Activated CD8-positive, alpha-beta memory T cell treated with anti-CD3 and anti-CD28 coated beads for 24 hours (primary cell): ENCODE measurements around the gene TBC1D10A.

Source experiments
- DNase-seq: peaks from one replicate; pipeline ENCODE4 v3.0.0-alpha.2; 2020

Gene TBC1D10A

DNA sequence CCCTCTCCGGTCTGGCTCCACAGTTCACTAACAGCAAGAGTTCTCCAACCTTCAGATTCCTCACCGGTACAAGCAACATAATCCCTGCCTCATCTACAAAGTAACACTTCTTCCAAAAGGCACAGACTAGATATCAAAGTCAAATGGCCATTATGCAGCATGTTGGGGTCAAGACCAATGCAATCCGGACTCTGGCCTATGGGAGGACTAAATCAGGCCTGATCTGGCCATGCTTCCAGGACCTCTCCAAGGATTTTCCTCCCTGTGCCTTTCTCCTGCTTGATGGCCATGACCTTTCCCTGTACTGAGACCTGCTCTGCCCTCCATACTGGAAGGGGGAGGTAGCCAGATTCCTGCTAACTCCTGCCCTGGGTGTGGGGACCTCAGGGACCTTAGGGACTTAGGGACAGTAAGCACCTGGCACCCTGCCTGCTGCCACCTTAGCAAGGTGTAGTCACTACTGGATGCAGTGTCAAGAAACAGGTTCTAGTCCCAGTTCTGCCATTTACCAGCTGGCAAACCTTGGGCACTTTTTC lies 6.7 kb downstream of the TBC1D10A start:
- no peak for DNase-seq

GRCh38 chr22:30318799-30319419 lies 7.8 kb downstream of the TBC1D10A start:
- no peak for DNase-seq

- DNase-seq = no peak
Measured at GRCh38 chr22:30317778-30318177, 9.0 kb downstream of the TBC1D10A start.

- no peak for DNase-seq
Measured at GRCh38 chr22:30315962-30316576, 10.7 kb downstream of the TBC1D10A start.

- no peak for DNase-seq
Measured at GRCh38 chr22:30314915-30315314, 11.8 kb downstream of the TBC1D10A start.

DNA sequence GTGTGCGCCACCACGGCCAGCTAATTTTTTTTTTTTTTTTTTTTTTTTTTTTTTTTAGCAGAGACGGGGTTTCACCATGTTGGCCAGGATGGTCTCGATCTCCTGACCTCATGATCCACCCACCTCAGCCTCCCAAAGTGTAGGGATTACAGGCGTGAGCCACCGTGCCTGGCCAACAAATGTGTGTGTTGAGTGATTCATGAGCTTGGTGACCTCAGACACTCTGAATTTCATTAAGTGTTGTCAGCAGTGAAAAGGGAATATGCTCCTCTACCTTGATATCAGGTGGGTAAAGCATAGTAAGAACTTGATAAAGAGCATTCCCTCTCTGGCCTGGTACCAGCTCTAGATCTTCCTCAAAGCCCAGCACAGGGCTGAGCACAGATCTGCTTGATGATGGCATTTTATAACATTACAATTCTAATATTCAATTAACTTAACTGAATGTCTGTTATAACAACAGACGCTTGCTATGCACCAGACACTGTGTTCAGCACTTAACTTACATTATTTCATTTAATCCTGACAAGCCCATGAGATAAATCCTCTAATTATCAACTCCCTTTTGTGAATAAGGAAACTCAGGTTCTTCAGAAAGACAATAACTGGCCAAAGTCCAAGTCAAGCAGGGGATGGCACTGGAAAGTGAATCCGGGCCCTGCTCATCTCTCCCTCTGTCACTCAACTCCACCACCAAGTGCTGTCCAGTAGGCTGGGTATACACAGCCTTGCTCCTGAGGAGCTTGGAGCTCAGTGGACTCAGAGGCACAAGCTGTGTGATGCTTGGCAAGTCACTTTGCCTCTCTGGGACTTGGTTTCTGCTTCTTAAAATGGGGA lies 13.0 kb downstream of the TBC1D10A start:
- DNase-seq = no peak

- DNase-seq = no peak
Measured at GRCh38 chr22:30312053-30312452, 14.7 kb downstream of the TBC1D10A start.

GRCh38 chr22:30310881-30311771 lies 15.6 kb downstream of the TBC1D10A start:
- no peak for DNase-seq

DNA sequence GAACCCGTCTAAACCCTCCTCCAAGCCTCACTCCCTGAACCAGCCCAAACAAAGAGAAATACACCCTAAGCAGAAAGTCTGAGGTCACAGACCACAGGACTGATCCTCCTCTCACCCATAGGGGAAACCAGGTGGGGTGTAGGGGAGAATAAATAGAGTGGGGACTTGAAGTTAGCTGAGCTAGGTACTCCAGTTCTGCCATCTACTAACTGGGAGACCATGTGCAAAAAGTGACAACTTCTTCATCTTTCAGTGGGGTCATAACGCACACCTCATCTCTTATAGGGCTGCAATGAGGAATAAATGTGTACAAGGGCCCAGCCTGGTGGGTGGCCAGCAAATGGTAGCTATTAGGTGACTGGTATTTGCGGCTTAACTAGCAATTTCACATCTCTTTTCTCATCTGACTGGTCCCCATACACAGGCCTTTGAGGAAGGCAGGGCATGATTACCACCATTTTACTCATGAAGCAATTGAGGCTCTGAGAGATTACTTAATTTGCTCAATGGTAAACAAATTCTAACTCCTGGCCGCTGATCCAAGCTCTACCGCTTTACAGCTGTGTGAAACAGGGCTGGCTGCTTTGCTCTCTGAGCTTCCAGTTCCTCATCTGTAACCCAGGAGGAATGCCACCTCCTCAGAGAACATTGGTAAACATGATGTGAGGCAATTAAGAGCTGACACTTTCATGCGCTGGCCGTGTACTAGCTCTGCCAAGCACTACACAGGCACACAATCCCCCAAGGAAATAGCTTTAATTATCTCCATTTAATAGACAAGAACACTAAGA lies 16.6 kb downstream of the TBC1D10A start:
- DNase-seq = no peak

GRCh38 chr22:30308518-30309230 lies 18.1 kb downstream of the TBC1D10A start:
- no peak for DNase-seq

DNA sequence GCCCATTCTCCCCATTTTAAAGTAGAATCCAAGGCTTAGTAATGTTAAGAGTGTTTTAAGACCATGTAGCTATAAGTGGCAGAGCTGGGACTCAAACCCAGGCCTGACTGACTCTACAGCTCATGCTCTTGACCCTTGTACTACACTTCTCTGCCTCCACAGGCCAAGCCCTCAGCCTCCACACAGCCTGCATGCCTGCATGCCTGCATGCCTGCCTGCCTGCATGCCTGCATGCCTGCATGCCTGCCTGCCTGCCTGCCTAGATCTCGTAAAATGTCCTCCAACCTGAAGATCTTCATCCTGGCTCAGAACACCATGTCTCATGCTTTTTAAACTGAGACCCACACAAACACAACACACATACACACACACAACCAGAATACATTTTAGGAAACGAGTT lies 18.6 kb downstream of the TBC1D10A start:
- no peak for DNase-seq

- DNase-seq = no peak
Measured at GRCh38 chr22:30307041-30307574, 19.6 kb downstream of the TBC1D10A start.

GRCh38 chr22:30306627-30307011 lies 20.1 kb downstream of the TBC1D10A start:
- DNase-seq = no peak

DNA sequence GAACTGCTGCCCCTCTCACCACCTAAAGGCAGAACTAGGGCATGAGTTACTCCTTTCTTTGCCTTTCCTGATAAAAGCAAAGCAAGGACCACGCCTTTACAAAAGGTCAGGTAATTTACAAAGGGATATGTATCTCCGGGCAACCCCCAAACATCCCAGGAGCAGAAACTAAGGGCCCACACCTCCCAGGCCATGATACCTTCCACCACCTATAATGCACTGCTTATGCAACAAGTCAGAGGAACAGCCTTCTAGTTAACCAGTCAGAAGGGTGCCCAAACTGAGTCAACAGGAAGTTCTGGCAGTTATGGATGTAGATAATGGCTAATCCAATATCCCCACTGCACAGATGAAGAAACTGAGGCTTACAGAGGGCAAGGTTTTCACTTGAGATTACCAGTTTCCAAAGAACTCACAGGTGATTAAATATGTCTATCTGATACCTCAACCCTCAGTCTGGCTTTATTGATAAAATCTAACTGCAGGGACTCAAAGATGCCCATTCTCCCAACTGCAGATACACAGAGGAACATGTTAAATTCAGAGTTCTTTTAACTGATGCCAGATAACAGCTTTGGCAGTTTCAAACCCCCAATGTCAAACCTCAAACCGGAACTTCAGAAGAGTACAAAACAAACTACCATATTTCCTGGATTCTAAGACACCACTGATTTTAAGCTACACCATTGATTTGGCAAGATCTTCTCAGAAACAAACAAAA lies 20.7 kb downstream of the TBC1D10A start:
- DNase-seq = no peak

DNA sequence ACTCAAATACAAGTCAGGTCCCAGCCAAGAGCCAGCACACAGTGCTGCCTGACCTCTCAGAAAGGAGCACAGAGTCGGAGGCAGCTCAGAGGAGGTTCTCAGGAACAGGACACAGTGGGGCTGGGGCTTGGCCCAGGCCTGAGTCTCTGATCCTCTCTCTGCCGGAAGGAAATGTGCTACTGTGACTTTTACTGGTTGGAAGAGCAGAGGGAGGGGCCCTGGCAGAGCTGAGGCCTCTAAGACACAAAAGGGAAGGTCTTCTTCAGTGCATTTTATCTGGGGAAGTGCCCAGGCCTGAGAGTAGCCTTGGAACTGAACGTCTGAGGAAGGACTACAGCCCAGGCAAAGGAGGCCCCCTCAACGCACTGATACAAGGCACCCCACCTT lies 21.2 kb downstream of the TBC1D10A start:
- no peak for DNase-seq

GRCh38 chr22:30304495-30305244 lies 22.1 kb downstream of the TBC1D10A start:
- DNase-seq = no peak

- no peak for DNase-seq
Measured at GRCh38 chr22:30302810-30303138, 24.0 kb downstream of the TBC1D10A start.

DNA sequence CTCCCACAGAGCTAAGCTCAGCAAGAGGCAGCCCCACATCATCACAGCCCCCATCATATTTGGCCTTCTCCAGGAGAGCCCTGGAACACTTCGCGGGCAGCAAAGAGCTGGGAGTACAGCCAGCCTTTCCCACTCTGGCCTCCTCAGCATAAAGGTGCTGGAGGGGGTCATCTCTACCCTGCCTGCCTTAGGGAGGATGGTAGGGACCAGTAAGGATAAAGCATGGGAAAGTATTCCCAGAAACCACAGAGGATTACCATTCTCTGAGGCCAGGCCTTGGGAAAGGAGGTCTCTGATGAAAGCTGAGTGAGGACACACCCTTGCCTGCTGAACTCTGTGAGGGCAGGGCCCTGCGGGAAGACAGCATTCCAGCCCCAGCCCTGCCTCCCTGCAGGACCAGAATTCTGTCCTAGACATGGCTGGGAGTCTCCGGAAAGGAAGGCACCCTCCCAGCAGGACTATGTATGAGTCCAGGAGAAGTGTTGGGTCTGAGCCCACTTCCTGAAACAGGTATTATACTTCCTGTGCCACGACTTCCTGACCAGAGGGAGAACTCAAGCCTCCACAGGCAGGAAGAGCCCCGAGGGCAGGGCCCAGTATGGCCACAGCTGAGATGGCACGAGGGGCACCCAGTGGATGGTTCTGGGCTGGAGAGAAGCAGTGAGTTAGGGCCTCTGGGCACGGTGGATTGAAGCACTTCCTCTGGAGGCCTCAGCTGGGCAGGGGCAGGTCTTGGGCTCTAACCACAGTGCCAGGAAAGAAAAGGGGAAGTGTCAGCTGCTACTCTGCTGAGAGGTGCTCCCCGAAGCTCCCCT lies 24.5 kb downstream of the TBC1D10A start:
- no peak for DNase-seq

DNA sequence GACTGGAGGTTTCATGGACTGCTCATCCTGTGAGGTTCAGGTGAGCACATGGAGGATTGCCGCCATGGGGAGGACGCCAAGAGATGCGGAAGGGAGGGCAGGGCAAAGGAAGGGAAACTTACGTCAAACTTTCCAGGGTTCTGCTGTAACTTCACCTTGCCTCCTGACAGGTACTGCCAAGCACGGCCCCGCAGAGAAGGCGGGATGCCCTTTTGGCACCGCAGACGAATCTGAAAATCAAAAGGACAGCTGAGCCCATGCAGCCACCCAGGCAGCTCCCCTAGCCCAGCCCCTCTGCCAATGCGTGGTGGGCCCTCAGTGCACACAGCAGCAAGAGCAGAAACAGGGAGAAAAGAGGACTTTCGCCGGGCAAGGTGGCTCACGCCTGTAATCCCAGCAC lies 27.4 kb downstream of the TBC1D10A start:
- no peak for DNase-seq
